AG04450 (cell line): Measurements from ENCODE around the gene FARP2. TPM values are rescaled to one million over a fixed set of nuclear protein-coding genes. Genes with fewer than 3 reads are reported as not detected.

ENCODE experiments used
- CTCF ChIA-PET: fragments of 300-600, 350-600 bp; formaldehyde crosslinking; extraction: SDS; loops from one replicate; lab custom pipeline; 2022; ENCODE audit warnings: antibody characterized with exemption, inconsistent platforms; lab: Charles Lee
- POLR2A ChIA-PET: fragments of 350-600 bp; formaldehyde crosslinking; extraction: SDS; loops from one replicate; lab custom pipeline; 2021; ENCODE audit warnings: antibody characterized with exemption, inconsistent platforms; lab: Yijun Ruan, JAX
- DNase-seq: peaks from one replicate; pipeline ENCODE4 v3.0.0-alpha.2; 2011; ENCODE audit warnings: low read depth, low spot score
- H3K27ac ChIP-seq: one replicate; pipeline ENCODE4 v1.5.1; 2012; ENCODE audit warnings: low read depth, low read length, control low read depth
- H3K27me3 ChIP-seq: one replicate; pipeline ENCODE4 v1.6.0; 2012; ENCODE audit warnings: low read length; ENCODE audit not compliant: control insufficient read depth, insufficient read depth
- H3K4me3 ChIP-seq: 2 replicates; pipeline ENCODE4 v1.5.1; 2011; ENCODE audit warnings: mild to moderate bottlenecking, low read depth, low read length, control low read depth
- H3K9me3 ChIP-seq: 2 replicates; pipeline ENCODE4 v1.5.1; 2012; ENCODE audit warnings: low read length; ENCODE audit not compliant: control insufficient read depth, insufficient read depth
- polyA plus RNA-seq: library from polyadenylated mRNA; depleted of rRNA; stranded (reverse); fragments of >200 nt; gene quantifications from 2 replicates; pipeline ENCODE4 v1.2.3, GENCODE V29; 2011
- TF ChIP-seq, protein P1 (sequence below): IDR thresholded peaks from 2 replicates; pipeline ENCODE4 v1.5.1; 2011; ENCODE audit warnings: low read depth, low read length, control low read depth, inconsistent platforms

The FARP2 gene
- polyA plus RNA-seq, 1 experiment = 25.4 TPM

- TF ChIP-seq, protein P1, sequence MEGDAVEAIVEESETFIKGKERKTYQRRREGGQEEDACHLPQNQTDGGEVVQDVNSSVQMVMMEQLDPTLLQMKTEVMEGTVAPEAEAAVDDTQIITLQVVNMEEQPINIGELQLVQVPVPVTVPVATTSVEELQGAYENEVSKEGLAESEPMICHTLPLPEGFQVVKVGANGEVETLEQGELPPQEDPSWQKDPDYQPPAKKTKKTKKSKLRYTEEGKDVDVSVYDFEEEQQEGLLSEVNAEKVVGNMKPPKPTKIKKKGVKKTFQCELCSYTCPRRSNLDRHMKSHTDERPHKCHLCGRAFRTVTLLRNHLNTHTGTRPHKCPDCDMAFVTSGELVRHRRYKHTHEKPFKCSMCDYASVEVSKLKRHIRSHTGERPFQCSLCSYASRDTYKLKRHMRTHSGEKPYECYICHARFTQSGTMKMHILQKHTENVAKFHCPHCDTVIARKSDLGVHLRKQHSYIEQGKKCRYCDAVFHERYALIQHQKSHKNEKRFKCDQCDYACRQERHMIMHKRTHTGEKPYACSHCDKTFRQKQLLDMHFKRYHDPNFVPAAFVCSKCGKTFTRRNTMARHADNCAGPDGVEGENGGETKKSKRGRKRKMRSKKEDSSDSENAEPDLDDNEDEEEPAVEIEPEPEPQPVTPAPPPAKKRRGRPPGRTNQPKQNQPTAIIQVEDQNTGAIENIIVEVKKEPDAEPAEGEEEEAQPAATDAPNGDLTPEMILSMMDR = no peak
- no peak for DNase-seq
- Histone ChIP-seq H3K27me3 (no peaks in the 10 kb centered on the region), H3K9me3 (no peaks in the 10 kb centered on the region; the same call in 1 of the 2 replicates), H3K4me3 (peak overlapping the region; percentile 13; the same call in 1 of the 2 replicates), H3K27ac (peak overlapping the region; percentile 11)
- ChIA-PET POLR2A (no interaction called here), CTCF (no interaction called here)
Observed at GRCh38 chr2:241354668-241355658, 1.1 kb upstream of the FARP2 start.

GRCh38 chr2:241356871-241357260 lies 781 bp downstream of the FARP2 start:
- Histone ChIP-seq H3K27ac (no peak overlapping the region), H3K4me3 (peak overlapping the region; percentile 87), H3K9me3 (no peaks in the 10 kb centered on the region; the same call in 1 of the 2 replicates), H3K27me3 (no peaks in the 10 kb centered on the region)
- ChIA-PET POLR2A (interaction anchor here (0.6 to 0.9 kb wide), 3 partner anchors 15 to 37 kb away, joined by 3 to 4 read pairs (median 3); no protein-coding TSS in a partner anchor), CTCF (no interaction called here)
- DNase-seq = no peak
- TF ChIP-seq, protein P1 = no peak

DNA sequence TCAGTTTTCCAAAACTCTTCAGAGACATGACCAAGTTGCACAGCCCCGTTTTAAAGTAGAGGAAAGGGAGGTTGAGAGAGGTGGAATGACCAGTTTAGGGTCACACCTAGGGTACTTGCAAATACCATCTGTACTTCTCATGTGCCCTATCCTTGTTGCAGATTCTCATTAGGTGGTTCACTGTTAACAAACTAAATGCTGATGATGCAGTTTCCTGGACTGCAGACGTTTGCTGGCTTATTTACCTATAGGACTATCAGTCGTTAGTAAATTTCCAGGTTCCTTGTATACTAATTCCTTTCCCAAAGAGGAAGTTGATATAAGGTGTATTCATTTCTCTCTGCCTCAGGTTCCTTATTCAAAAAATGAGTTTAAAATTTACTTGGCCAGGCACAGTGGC lies 1.4 kb downstream of the FARP2 start:
- H3K27me3 ChIP-seq = no peaks in the 10 kb centered on the region
- no peaks in the 10 kb centered on the region; the same call in 1 of the 2 replicates for H3K9me3 ChIP-seq
- no peak for DNase-seq
- H3K4me3 ChIP-seq = peak overlapping the region; percentile 33
- POLR2A ChIA-PET = no interaction called here
- H3K27ac ChIP-seq = no peak overlapping the region
- CTCF ChIA-PET = interaction anchor here (0.6 kb wide), 1 partner anchor 302 kb away, joined by 3 read pairs; no protein-coding TSS in a partner anchor
- TF ChIP-seq, protein P1 = no peak

DNA sequence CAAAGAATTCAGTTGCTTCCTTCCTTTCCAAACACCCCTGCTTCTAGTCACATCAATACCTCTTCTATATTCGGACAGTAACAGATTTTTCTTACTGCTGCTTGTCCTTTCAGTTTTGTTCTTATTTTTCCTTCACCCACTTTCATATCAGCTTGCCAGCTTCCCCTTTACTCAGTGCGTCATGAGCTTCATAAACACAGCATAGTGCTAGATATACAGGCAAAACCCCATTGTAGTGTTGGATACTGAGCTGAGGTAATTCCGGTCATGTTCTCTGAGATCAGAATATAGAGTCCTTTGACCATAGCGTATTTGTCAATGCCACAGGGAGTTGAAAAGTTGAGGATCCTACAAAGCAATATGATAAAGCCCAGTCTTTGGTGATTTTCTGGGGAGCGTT lies 2.4 kb downstream of the FARP2 start:
- CTCF ChIA-PET = interaction anchor here (1.3 kb wide), 1 partner anchor 16 kb away, joined by 3 read pairs; no protein-coding TSS in a partner anchor
- TF ChIP-seq, protein P1 = no peak
- no peak overlapping the region for H3K27ac ChIP-seq
- POLR2A ChIA-PET = interaction anchor here (0.6 kb wide), 1 partner anchor 305 kb away, joined by 8 read pairs; no protein-coding TSS in a partner anchor
- no peak overlapping the region for H3K4me3 ChIP-seq
- no peaks in the 10 kb centered on the region; the same call in 1 of the 2 replicates for H3K9me3 ChIP-seq
- no peak for DNase-seq
- H3K27me3 ChIP-seq = no peaks in the 10 kb centered on the region
